COLO668 (cell line): ENCODE measurements around the gene RHBDL1.

Experiments used
- DNase-seq: peaks from one replicate; lab custom pipeline; 2025; ENCODE audit not compliant: unreplicated experiment; lab: John Stamatoyannopoulos, UW

Gene RHBDL1

DNA sequence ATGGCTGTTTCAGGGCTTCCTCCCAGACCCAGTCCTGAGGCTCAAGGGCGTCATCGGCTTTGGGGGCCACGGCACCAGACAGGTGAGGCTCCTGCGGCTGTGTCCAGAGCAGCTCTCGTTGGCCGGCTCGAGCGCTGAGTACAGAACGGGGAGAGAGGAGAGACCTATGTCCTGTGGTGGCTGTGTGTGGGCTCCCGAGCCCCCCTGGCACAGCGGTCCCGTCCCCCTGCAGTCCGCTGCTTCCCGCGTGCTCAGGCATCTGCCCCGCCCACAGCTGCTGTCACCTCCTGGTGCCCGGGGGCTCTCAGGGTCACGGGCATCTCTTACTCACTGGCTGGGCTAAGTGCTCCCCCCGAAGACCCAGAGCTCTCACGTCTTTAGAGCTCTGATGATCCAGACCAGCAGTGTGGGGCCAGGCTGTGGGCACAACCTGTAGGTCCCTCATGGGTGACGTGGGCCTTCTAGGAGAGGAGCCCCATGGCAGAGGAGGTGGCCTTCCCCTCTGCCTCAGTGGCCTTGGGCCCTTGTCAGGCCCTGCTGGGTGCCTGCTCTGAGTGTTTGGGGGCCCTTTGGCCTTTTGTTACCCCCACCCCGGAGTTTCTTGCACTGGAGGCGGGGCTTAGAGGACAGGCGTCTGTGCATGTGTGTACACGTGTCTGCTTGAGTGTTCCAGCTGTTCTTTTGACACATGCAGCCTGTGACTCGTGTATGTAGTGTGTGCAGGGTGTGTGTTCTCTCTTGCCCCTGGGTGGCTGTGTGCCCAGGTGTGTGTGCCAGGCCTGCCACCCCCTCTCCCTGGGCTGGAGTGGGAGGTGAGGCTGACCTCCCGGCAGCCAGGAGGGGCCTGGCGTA is 22.8 kb upstream of the RHBDL1 start:
- no peak for DNase-seq

GRCh38 chr16:654034-654433 is 21.4 kb upstream of the RHBDL1 start:
- DNase-seq, result no peak

- no peak for DNase-seq
Measured at GRCh38 chr16:657487-657886, 18.0 kb upstream of the RHBDL1 start.

DNA sequence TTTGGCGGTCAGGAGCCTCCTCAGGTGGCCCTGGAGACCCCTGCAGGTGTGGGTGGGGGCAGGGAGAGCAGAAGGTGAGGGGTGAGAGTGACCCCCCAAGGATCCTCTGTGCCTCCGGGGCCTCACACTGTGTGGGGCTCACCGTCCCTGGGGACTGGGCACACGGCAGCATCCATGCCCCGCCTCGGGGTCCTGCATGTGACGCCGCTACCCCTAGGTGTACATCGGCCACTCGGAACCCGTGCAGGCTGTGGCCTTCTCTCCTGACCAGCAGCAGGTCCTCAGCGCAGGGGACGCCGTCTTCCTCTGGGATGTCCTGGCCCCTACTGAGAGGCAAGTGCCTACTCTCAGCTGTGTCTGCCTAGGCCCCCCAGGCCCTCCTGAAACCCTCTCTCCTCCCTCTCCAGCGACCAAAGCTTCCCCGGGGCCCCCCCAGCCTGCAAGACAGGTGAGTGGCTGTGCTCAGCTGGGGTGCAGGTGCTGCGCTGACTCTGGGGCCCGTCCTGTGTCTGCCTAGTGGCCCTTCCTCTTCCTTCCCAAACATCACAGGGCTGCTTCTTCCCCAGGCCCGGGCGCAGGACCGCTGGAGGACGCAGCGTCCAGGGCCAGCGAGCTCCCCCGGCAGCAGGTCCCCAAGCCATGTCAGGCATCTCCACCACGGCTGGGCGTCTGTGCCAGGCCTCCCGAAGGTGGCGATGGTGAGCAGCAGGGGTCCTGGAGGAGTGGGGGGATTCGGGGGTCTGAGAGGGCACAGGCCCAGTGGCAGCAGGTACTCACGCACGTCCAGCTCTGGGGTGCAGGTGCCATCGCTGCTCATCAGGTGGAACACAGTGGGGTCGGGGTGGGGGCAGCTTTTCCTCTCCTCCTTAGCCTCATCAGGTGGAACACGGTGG is 16.5 kb upstream of the RHBDL1 start:
- DNase-seq, result no peak

DNA sequence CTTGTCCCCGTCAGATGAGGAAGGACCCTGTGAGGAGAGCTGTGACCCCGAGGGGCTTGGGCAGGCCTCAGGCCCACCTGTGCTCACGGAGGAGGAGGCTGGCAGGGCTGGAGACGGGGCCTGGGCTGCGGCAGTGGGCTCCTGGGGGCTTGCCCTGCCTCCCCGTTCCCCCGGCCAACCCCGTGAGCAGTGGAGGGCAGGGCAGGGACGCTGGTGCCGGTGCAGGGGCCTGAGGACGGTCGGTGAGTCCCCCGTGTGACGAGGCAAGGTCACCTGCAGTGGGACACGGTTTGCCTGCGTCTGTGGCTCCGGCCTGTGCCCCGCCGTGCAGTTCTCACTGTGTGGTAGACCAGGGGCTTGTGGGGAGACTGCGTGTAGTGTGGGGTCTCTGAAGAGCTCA is 15.9 kb upstream of the RHBDL1 start:
- no peak for DNase-seq

DNA sequence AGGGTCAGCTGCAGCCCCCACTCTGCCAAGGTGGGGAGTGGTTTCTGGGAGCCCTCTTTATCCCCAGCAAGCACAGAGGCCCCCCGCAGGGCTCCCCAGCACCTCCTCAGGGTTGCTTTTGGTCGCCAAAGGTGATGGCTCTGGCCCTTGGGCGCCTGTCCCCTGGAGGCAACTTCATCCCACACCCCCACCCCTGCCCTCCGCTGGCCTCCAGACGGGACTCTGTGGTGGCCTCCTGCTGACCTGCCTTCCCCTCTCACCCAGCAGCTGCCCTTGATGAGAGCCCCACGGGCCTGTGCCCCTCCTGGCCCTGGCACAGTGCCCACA is 15.4 kb upstream of the RHBDL1 start:
- no peak for DNase-seq

DNA sequence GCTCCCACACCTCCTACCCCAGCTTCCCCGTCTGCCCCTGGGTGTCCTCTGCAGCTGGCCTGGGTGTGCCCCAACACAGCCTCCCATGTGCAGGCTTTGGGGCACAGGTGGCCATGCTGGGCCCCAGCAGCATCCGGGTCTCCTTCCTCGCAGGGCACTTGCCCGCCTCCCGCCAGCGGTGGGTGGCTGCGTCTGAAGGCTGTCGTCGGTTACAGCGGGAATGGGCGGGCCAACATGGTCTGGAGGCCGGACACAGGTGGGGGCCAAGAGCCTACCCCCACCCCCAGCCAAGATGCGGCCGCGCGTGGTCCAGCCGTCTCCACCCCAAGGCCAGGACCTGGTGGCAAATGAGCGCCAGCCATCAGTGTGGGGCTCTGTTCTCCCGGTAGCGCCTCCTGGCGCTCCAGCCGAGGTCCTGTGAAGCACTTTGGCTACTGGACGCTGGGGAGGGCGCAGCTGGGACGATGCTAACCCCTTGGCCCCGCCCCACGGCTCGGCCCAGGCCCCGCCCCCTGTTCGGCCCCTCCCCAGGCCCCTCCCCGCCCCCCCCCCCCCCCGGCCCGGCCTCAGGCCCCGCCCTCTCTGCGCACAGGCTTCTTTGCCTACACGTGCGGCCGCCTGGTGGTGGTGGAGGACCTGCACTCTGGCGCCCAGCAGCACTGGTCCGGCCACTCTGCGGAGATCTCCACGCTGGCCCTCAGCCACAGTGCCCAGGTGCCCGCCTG is 14.8 kb upstream of the RHBDL1 start:
- peak; percentile 79 for DNase-seq

DNA sequence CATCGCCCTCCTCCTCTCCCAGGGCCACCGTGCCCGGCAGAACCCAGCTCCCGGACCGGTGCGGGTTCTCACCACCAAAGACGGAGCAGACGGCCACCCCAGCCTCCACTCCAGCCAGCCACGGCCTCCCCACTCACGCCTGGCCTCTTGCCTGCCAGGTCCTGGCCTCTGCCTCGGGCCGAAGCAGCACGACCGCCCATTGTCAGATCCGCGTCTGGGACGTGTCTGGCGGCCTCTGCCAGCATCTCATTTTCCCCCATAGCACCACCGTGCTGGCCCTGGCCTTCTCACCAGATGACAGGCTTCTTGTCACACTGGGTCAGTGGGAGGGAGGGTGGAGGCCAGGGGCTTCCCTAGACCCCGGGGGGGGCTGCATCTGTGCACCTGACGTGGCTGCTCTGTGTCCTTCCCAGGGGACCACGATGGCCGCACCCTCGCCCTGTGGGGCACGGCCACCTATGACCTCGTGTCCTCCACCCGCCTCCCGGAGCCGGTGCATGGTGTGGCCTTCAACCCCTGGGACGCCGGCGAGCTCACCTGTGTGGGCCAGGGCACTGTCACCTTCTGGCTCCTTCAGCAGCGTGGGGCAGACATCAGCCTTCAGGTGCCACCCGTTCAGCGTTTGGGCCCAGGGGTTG is 14.2 kb upstream of the RHBDL1 start:
- DNase-seq, result no peak

- DNase-seq, result no peak
Measured at GRCh38 chr16:662095-662494, 13.4 kb upstream of the RHBDL1 start.

GRCh38 chr16:662597-662996 is 12.9 kb upstream of the RHBDL1 start:
- no peak for DNase-seq

- peak; percentile 39 for DNase-seq
Measured at GRCh38 chr16:666572-666971, 8.9 kb upstream of the RHBDL1 start.

GRCh38 chr16:667113-667779 is 8.2 kb upstream of the RHBDL1 start:
- peak; percentile 30 for DNase-seq

- DNase-seq, result peak; percentile 97
Measured at GRCh38 chr16:667780-668518, 7.5 kb upstream of the RHBDL1 start, which contains the start of gene RHOT2. Gene RHOT2, plus strand, starts transcription at chr16:668132. Its CDS starts 68 bp downstream, at chr16:668200.

DNA sequence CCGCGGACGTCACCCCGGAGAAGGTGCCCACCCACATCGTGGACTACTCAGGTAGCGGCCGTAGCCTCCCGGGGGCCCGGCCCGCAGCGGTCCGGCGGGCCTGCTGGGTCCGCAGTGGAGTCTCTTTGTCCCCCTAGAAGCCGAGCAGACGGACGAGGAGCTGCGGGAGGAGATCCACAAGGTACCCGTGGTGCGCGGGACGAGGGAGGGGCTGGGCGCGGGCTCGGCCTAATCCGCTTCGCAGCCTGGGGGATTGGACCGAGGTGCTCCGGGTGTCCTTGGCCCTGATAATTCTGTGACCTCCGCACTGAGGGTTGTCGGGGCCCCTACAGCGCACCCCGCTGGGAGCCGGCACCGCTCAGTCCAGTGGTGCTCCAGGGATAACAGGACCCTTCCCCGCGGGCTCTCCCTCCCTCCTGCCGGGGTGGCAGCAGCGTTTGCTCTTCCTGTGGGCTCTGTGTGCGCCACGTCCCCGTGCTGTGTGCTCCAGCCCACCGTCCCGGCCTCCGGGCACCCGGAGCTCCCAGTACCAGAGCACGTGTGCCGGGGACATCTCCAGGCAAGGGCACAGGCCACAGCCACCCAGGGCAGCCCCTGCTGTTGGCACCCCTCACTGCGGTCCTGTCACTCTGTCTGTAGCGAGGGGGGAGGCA is 6.8 kb upstream of the RHBDL1 start:
- peak; percentile 34 for DNase-seq

GRCh38 chr16:669666-670065 is 5.8 kb upstream of the RHBDL1 start:
- DNase-seq, result no peak

GRCh38 chr16:670485-671352 is 4.8 kb upstream of the RHBDL1 start:
- no peak for DNase-seq

GRCh38 chr16:671353-672131 is 3.9 kb upstream of the RHBDL1 start:
- no peak for DNase-seq

DNA sequence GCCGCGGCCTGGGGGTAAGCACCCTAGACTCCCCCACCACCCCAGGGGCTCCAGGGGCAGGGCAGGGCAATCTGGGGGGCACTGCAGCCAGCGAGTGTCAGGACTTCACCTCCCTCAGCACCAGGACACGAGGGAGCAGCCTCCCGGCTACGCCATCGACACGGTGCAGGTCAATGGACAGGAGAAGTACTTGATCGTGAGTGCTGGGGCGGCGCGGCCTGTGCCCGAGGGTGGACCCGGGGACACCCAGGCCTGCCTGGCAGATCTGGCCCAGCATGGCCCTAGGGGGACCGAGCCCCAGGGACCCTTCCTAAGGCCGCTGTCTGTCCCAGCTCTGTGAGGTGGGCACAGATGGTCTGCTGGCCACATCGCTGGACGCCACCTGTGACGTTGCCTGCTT is 3.1 kb upstream of the RHBDL1 start:
- no peak for DNase-seq
